Skin epidermis (tissue), 12 donors: Measurements from ENCODE around the gene ARSI.
A peak's percentile ranks its signal among the peaks of the same experiment; 100 is the strongest.

Source experiments
- H3K27ac ChIP-seq, 21 experiments: fragments of 200-600 bp; sonication (generic) in 11 of 21; one replicate each; pipeline ENCODE4 v1.5.0; 2020; ENCODE audit warnings: mild to moderate bottlenecking in 3 of 21, inconsistent platforms in 2 of 21, moderate library complexity in 2 of 21
- H3K4me3 ChIP-seq, 7 experiments: fragments of 200-600 bp; sonication (generic) in 2 of 7; one replicate each; pipeline ENCODE4 v1.5.0; 2020; ENCODE audit warnings: inconsistent platforms in 2 of 7, mild to moderate bottlenecking in 2 of 7, moderate library complexity in 1 of 7

The ARSI gene

GRCh38 chr5:150311015-150311692, 8.4 kb upstream of the ARSI start:
- H3K27ac ChIP-seq, result no peak overlapping the region
- no peak overlapping the region for H3K4me3 ChIP-seq

- Histone ChIP-seq H3K4me3 (no peak overlapping the region), H3K27ac (no peak overlapping the region)
These were observed 7.5 kb upstream of the ARSI start for GRCh38 chr5:150310246-150310645.

- H3K27ac ChIP-seq, result no peak overlapping the region
These were observed 7.2 kb upstream of the ARSI start for GRCh38 chr5:150309886-150310239.

GRCh38 chr5:150309101-150309885, 6.6 kb upstream of the ARSI start:
- H3K27ac ChIP-seq, result no peak overlapping the region
- H3K4me3 ChIP-seq, result no peak overlapping the region

More at GRCh38 chr5:150309886-150310239, 7.2 kb upstream of the ARSI start:
- H3K4me3 ChIP-seq, result no peak overlapping the region

- Histone ChIP-seq H3K27ac (no peak overlapping the region), H3K4me3 (no peak overlapping the region)
These were observed 5.1 kb upstream of the ARSI start for GRCh38 chr5:150307617-150308426.

GRCh38 chr5:150306775-150307174, 4.1 kb upstream of the ARSI start:
- no peak overlapping the region for H3K4me3 ChIP-seq
- no peak overlapping the region for H3K27ac ChIP-seq

- H3K4me3 ChIP-seq, result no peak overlapping the region
- no peak overlapping the region for H3K27ac ChIP-seq
These were observed 2.9 kb upstream of the ARSI start for GRCh38 chr5:150305557-150305956.

GRCh38 chr5:150305095-150305494, 2.4 kb upstream of the ARSI start:
- no peak overlapping the region for H3K27ac ChIP-seq

GRCh38 chr5:150304481-150305081, 1.9 kb upstream of the ARSI start:
- Histone ChIP-seq H3K4me3 (no peak overlapping the region), H3K27ac (no peak overlapping the region)

More at GRCh38 chr5:150305095-150305494, 2.4 kb upstream of the ARSI start:
- H3K4me3 ChIP-seq, result no peak overlapping the region

GRCh38 chr5:150303660-150304386, 1.1 kb upstream of the ARSI start:
- Histone ChIP-seq H3K4me3 (no peak overlapping the region), H3K27ac (peak overlapping the region in 1 of 21 experiments; percentile 57)

- H3K27ac ChIP-seq, result peak overlapping the region in 3 of 21 experiments; percentile 32 to 57 (median 43)
- peak overlapping the region in 4 of 7 experiments; percentile 19 to 41 (median 34) for H3K4me3 ChIP-seq
These were observed 438 bp upstream of the ARSI start for GRCh38 chr5:150303070-150303615.

GRCh38 chr5:150301901-150302300, 804 bp downstream of the ARSI start:
- H3K27ac ChIP-seq, result peak overlapping the region in 14 of 21 experiments; percentile 2 to 81 (median 55)
- peak overlapping the region; percentile 10 to 41 (median 22) for H3K4me3 ChIP-seq

GRCh38 chr5:150301170-150301505, 1.6 kb downstream of the ARSI start:
- H3K27ac ChIP-seq, result peak overlapping the region in 3 of 21 experiments; percentile 23 to 81 (median 34)
- H3K4me3 ChIP-seq, result no peak overlapping the region

GRCh38 chr5:150300496-150301169, 2.1 kb downstream of the ARSI start:
- Histone ChIP-seq H3K4me3 (no peak overlapping the region), H3K27ac (peak overlapping the region in 6 of 21 experiments; percentile 23 to 81 (median 70))

- H3K27ac ChIP-seq, result peak overlapping the region in 19 of 21 experiments; percentile 3 to 81 (median 48)
These were observed 3.0 kb downstream of the ARSI start for GRCh38 chr5:150299571-150300327.

GRCh38 chr5:150298701-150299451, 3.8 kb downstream of the ARSI start:
- H3K4me3 ChIP-seq, result no peak overlapping the region
- H3K27ac ChIP-seq, result peak overlapping the region in 18 of 21 experiments; percentile 13 to 81 (median 52)

More at GRCh38 chr5:150299571-150300327, 3.0 kb downstream of the ARSI start:
- H3K4me3 ChIP-seq, result no peak overlapping the region
